HG03280 (cell line): ENCODE data around the gene ERAS.
"Not testable (repeated sequence)": the region's sequence is repeated elsewhere in the genome, so short reads cannot be mapped to it uniquely, and the experiment has no call there.

Experiments used
- ATAC-seq: cut with Tn5 transposase; IDR thresholded peaks from one replicate; pipeline ENCODE4 v1.9.1; 2021; ENCODE audit warnings: mild to moderate bottlenecking, moderate library complexity; ENCODE audit not compliant: unreplicated experiment

ERAS gene

DNA sequence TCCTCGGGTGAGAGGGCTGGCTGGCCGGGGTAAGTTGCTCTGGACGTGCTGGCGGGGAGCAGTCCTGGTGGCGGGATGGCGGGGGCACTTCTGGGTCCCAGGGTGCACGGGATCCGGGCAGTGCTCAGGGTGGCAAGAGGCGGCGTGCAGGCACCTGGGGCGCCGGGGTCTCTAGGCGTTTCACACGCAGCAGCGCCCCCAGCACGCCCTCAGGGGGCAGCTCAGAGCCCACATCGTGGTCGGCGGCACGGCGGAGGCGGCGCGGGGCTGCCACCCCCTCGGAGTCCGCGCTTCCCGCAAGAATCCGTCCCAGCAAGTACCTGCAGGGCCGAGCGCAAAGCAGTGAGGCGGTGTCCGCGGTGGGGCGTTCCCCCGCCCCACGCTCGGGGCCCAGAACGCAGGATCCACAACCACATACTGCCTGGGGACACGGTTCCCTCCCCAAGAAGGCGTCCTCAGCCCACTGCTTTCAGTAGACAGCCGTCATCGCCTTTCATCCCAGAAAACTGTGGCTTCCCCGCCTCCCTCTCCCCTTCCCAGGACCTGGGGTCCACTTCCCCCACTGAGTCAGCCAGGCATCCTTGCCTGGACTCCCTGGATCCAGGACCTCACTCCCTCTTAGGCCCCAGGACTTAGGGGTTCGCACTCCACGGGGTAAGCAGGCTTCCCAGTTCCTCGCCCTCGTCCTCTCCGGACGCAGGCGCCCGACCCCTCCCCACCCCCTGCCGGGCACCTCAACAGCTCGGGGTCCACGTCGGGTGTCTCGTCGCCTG, 5.0 kb downstream of the ERAS start:
- no peak for ATAC-seq

DNA sequence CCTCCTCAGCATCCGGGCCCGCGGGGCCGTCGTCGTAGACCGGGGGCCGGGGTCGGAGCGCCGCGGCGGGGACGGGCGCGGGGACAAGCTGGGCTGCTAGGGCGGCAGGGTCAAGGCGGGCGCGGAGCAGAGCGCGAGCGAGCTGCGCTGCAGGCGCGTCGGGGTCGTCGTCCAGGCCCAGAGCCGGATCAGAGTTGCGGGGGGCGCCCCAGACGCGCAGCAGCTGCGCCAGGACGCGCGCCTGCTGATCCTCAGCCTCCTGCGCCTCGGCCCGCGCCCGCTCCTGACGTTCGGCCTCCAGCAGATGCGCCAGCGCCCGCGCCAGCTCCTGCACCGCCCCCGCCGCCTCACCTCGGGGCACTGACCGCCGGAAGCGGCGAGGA, 5.6 kb downstream of the ERAS start:
- ATAC-seq, result no peak

DNA sequence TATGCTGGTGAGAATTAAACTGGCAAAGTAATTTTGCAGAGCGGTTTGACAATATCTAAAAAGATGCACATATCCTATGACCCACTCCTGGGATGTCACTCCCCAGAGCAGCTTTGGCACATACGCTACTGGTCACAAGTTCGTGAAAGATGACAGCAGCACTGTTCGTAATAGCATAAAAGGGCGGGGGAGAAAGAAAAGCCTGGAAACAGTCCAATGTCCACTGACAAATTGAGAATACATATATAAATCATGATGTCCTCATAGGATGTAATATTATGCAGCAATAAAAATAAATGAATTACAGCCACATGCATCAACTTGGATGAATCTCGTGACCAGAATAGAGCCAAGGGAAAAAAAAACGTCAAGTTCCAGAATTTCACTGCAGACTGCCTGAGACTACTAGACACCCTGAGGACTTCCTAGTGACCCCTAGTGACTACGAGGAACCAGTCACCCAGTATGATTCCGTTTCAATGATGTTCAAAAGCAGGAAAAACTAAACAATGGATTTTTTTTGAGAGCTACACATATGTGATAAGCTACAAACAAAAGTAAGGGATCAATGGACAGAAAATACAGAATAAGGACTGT, 7.3 kb downstream of the ERAS start:
- no peak for ATAC-seq

DNA sequence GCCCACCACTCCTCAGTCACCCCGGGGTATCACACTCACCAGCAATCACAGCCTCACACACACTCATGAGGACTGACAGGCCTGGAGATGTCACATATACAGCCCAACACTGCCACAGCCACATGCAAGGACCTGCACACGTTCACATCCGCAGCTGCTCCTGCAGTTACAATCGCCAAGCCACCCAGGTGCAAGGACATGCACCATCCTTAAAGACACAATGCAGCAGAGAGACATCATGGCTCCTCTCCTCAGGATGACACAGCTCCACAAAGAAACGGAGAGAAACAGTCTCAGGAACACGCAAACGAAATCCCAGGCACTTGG, 8.0 kb downstream of the ERAS start:
- no peak for ATAC-seq

DNA sequence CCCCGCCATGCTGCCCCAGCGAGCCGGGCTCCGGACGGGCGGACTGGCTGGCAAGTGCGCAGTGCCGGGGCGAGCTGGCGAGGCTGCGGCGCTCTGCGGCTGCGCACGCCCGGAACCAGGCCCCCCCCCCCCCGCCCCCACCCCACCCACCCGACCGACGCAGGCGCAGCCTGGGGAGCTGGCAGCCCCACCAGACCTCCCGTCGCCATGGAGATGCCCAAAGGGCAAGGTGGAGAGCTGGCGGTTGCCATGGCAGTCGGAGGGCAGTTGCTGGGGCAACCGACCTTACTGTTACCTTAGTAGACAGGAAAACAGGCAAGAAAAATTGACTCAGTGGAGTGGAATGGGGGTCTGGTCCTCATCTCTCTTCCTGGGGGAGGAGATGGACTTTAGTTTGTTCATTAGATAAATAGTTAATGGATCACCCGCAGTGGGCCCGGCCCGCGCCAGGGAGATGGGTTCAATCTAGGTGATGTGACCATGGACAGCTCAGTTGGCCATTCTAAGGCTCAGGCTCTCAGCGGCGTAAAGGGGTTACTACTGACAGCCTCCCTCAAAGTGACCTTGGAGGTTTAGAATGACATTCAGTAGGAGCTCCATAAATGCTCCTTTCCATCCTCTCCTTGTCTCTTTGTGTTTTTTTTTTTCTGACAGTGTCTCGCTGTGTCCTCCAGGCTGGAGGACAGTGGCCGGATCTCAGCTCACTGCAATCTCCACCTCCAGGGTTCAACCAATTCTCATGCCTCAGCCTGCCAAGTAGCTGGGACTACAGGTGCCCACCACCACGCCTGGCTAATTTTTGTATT, 9.4 kb downstream of the ERAS start, which contains the start of gene PCSK1N:
TSS of gene PCSK1N (minus strand) at position 87 of the 806 bp plus-strand sequence. CDS start at position 9, 78 bp downstream.
- no peak for ATAC-seq

DNA sequence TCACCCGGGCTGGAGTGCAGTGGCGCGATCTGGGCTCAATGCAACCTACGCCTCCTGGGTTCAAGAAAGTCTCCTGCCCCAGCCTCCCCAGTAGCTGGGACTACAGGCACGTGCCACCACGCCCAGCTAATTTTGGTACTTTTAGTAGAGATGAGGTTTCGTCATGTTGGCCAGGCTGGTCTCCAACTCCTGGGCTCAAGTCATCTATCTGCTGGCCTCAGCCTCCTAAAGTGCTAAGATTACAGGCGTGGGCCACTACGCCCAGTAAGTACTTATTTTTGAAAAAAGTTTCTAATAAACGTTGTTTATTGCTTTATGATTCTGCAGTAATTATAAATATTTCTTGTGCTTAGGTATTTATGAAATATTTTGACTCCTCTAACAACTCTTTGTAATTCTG, 13.4 kb downstream of the ERAS start:
- no peak for ATAC-seq

DNA sequence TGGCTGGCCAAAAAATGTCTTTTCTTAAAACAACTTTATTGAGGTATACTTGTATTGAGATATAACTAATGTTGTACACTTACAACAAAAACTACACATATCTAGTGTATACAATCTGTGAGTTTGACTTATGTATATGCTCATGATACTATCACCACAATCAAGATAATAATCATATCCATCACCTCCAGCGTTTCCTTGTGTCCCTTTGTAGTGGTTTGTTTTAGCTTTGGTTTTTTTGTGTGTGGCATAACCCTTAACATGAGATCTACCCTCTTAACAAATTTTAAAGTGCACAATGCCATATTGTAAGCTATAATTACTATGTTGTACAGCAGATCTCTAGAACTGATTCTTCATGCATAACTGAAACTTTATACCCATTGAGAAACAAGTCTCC, 22.5 kb downstream of the ERAS start:
- no peak for ATAC-seq

DNA sequence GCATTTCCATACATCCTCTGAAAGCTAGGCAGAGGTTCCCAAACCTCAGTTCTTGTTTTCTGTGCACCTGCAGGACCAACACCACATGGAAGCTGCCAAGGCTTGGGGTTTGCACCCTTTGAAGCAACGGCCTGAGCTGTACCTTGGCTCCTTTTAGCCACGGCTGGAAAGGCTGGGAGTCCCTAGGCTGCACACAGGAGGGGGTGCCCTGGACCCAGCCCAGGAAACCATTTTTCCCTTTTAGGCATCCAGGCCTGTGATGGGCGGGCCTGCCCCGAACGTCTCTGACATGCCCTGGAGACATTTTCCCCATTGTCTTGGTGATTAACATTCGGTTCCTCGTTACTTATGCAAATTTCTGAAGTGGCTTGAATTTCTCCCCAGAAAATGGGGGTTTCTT, 26.5 kb downstream of the ERAS start:
- no peak for ATAC-seq

DNA sequence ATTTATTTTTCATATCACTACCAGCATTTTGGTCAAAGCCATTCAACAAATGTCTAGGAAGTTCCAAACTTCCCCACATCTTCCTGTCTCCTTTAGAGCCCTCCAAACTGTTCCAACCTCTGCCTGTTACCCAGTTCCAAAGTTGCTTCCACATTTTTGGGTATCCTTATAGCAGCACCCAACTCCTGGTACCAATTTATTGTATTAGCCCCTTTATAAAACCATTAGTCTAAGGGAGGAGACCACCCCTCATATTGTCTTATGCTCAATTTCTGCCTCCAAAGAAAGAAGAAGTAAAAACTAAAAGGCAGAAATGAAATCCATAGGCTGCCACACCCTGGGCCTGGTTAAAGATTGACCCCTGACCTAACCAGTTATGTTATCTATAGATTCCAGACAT, 27.2 kb downstream of the ERAS start:
- not testable (repeated sequence) for ATAC-seq

DNA sequence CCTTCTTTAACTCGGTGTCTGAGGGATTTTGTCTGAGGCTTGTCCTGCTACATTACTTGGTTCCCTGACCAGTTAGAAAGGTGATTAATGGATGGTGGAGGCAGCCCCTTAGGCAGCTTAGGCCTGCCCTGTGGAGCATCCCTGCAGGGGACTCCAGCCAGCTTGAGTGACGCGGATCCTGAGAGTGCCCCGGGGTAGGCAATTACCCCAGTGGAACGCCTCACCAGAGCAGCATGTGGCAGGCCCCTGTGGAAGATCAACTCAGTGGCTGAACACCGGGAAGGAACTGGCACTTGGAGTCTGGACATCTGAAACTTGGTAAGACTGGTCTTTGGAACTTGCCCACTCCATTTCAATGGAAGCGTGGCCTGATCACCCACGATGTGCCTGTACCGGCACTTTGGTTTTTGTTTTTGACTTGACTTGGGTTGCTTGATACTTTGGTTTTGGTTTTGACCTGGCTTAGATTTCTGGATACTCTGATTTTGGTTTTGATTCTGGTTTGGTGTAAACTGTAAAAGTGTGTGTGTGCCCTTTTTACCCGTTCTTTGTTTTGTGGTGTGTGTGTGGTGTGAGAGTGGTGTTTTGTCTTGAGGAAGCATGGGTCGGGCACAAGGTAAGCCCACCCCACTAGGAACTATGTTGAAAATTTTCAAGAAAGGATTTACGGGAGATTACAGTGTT, 27.9 kb downstream of the ERAS start:
- not testable (repeated sequence) for ATAC-seq

DNA sequence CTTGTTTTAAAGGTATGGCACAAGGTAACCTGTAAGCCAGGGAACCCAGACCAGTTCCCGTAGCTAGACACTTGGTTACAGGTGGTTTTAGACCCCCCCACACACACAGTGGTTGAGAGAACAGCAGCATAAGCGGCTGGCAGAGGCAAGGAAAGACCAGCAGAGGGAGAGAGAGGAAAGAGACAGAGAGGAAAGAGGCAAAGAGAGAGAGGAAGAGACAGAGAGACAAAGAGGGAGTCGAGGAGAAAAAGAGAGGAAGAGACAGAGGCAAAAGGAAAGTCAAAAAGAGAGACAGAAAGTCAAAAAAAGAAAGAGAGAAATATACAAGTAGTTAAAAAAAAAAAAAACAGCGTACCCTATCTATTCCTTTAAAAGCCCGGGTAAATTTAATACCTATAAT, 28.6 kb downstream of the ERAS start:
- ATAC-seq, result no peak

DNA sequence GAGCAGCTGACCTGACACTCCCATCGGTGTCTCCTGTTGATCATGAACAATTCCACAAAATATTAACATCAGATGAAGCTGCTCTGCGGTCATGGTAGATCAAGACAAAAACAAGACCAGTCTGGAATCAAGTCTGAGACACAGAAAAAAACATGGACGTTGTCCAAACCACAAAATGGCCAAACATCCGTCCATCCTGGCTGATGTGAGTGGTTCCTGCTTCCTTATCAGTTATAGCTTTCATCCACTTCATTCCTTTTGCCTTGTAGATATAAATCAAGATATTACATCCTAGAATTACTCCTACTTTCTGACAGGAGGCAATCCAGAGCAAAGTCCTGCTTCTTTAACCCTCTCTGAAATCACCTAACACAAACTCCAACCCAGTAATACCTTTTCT, 37.9 kb downstream of the ERAS start:
- no peak for ATAC-seq

DNA sequence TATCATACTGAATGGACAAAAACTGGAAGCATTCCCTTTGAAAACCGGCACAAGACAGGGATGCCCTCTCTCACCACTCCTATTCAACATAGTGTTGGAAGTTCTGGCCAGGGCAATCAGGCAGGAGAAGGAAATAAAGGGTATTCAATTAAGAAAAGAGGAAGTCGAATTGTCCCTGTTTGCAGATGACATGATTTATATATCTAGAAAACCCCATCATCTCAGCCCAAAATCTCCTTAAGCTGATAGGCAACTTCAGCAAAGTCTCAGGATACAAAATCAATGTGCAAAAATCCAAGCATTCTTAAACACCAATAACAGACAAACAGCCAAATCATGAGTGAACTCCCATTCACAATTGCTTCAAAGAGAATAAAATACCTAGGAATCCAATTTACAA, 45.7 kb downstream of the ERAS start:
- ATAC-seq, result not testable (repeated sequence)

DNA sequence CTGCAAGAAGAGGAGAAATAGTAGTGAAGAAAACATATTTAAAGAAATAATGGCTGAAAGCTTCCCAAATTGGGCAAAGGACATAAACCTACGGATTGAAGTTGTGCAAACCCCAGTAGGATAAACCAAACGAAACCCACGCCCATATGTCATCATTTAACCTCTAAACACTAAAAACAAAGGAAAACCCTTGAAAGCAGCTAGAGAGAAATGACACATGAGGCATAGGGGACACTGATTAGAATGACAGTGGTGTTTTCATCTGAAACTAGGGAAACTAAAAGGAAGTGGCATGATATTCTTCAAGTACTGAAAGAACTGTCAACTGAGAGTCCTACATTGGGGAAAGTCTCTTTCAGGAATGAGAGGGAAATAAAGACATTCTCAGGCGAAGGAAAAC, 50.6 kb downstream of the ERAS start:
- ATAC-seq, result not testable (repeated sequence)
